H54 (cell line): ENCODE results near the gene CYFIP2.

Experiments used
- DNase-seq: peaks from one replicate; pipeline ENCODE4 v3.0.0; 2011; ENCODE audit warnings: low spot score, mixed read lengths; ENCODE audit not compliant: insufficient read length
- FAIRE-seq: peaks from 3 replicates; lab custom pipeline; 2011; peaks lifted over from hg19 to GRCh38; lab: Jason Lieb, UNC
- POLR2A ChIP-seq: IDR thresholded peaks from 2 replicates; pipeline ENCODE4 v1.6.1; 2011; ENCODE audit warnings: low read depth, mild to moderate bottlenecking, low read length

The CYFIP2 gene

DNA sequence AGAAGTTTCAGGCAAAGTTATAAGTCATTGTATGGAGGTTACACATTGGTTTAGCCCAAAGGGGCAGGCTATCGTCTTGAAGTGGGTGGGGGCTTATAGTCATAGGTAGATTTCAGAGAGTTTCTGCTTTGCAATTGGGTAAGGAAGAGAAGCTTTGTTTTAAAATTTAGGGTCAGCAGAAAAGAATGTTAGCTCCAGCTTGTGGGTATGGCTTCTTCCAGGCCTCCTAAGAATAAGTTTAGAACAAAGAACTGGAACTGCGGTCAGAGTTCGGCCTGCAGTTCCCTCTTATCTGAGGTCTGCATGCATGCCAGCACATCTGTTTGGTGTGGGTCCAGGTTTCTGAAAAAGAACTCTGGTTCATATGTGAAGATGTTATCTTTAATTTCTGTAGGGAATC lies 96.1 kb downstream of the CYFIP2 start:
- no peak for TF ChIP-seq POLR2A
- FAIRE-seq: no peak

DNA sequence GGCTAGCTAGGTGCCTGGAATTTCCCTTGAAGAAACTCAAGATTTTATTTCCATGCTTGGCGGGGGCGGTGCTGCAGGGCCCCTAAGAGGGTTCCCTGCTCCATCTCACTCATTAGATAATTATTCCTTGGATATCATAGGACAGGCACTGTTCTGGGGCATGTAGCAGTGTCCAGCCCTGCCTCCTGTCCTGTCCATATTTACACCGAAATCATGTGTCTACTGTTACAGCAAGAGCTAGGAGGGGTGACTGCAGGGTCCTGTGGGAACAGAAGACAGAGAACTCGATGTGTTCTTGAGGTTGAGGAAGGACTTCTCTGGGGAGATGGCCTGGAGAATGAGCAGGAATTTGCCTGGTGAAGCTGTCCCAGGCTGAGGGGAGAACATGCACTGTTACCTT lies 96.6 kb downstream of the CYFIP2 start:
- no peak for DNase-seq
- TF ChIP-seq POLR2A: no peak
- no peak for FAIRE-seq

More for the DNA sequence above, 96.1 kb downstream of the CYFIP2 start:
- DNase-seq: no peak

DNA sequence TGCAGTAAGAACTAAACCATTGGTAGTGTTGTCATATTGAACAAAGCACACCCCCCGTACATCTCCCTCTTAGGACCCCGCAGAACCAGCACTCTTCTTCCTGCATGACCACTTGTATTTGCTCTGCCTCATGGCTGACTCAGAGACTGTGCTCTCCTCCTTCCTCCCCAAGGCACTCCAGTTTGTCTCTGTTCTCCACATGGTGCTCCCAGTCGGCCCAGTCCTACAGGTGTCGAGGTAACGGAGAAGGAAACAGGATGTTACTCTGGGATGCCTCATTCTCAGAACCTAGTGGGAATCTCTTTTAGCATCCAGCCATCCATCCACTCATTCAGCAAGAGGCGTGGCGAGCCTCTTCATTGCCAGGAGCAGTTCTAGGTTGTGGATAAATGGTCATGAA lies 97.1 kb downstream of the CYFIP2 start:
- FAIRE-seq: no peak
- no peak for TF ChIP-seq POLR2A
- DNase-seq: no peak

DNA sequence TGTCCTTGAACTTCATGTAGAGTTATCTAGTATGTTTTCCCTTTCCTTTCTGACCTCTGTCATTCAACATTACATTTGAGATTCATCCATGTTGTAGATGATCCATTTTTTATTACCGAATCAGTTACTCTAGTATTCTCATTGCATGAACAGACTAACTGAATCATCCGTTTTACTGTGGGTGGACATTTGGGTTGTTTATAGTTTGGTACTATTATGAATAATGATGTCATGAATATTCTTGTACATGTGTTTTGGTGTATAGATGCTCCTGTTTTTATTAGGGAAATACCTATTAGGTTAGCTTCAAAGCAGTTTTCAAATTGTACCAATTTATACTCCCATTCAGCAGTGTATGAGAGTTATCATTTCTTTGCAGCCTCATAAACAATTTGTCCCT lies 99.8 kb downstream of the CYFIP2 start:
- FAIRE-seq: no peak
- no peak for DNase-seq
- no peak for TF ChIP-seq POLR2A

DNA sequence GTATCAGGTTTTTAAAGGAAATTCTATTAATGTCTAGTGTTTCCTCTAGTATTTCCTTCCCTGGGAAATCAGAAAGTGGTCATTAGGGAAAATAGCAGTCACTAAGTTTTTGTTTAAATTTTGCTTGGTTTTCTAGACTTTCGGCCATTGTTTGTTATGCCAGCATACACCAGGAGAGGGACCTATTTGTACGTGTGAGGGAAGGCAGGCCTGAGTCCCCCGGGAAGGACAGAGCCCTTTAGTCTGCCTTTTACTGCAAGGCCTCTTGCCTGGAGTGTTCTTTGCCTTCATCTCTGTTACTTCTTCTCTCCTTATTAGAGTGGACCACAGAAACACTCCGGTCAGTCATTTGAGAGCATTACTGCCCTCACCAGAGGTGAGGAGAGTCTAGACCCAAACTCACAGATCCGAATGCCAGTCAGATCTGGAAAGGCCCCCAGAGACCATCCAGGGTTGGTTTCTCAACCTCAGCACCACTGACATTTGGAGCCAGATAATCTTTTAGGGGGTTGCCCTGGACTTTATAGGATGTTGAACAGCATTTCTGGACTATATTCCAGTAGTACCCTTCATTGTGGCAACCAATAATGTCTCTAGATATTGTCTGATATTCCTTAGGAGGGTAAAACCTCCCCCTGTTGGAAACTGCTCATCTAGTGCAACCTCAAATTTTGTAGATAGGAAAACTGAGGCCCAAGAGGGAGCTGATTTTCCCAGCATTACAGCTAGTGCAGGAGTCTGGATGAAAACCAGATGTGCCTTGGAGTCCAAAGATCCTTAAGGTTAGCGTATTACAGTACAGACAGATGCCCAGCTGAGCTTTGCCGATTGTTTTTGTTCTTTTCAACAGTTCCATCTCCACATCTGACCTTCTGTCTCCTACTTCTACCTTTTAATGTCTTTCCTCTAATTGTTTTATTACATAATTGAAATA lies 101.1 kb downstream of the CYFIP2 start:
- TF ChIP-seq POLR2A: no peak
- DNase-seq (peak; percentile 39), FAIRE-seq (peak; percentile 69)

DNA sequence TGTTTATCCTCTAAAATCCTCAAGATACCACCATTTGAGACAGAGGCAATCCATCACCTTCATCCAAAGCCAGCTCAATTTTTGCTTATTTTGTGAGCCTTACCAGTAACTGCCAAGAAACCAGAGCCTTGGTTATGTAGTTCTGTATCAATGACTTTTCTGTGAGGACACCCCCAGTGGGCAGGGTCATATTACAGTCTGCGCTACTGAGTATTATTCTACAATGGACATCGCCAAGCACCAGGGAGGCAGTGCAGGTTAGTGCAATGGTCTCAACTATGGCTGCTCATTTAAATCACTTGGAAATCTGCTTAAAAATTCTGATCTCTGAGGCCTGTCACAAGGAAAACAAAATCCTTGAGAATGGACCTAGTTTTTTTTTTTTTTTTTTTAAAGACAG lies 103.6 kb downstream of the CYFIP2 start:
- FAIRE-seq: no peak
- TF ChIP-seq POLR2A: no peak
- DNase-seq: no peak

DNA sequence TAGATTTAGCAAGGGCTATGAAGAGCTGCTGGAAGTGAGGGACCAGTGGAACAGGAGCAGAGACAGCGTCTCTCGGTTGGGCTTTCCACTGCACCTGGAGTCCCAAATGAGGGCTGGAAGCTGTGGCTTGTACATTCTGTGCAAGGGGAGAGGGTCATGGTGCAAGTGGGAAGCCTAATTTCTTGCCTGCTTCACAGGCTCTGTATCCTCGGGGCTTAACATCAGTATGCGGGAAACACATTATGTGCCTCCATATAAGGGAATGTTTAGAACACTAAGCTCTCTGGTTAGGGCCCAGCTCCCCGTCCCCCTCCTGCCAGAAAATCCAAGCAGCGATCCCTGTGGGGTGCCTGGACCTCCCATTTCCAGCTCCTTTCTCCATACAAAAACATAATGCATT lies 105.0 kb downstream of the CYFIP2 start:
- DNase-seq: no peak
- no peak for FAIRE-seq
- no peak for TF ChIP-seq POLR2A

DNA sequence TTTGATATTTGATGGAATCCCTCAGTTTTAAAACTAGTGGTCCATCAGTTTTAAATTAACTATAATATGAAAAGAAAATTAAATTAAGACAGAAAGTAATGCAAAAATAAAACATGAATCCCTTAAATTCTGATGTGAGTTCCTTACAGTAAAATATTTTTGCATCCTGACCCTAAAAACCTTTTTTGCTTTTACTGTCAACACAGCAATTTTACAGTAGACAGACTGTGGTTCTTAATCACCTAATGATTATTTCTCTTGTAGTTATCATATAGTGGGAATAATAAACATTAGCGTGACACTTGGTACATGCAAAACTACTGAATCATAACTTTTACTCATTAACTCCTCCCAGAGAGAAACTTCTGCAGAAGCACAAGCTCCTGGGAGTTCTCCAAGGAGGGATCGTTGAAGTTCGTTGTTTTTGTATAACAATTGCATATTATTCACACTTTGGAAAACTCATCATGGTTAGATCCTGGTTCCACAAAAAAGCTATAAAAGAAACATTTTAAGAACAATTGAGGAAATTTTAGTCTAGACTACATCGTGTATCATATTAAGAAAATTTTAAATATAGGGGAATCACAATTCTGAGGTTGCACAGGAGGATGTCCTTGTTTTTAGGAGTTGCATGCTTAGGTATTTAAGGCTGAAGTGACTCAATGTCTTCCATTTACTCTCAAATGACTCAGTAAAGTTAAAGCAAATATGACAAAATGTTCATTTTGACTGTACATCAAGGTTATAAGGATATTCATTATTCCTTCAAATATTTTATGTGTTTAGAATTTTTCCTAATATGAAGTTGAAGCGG lies 105.9 kb downstream of the CYFIP2 start:
- FAIRE-seq (no peak), DNase-seq (no peak)
- no peak for TF ChIP-seq POLR2A

DNA sequence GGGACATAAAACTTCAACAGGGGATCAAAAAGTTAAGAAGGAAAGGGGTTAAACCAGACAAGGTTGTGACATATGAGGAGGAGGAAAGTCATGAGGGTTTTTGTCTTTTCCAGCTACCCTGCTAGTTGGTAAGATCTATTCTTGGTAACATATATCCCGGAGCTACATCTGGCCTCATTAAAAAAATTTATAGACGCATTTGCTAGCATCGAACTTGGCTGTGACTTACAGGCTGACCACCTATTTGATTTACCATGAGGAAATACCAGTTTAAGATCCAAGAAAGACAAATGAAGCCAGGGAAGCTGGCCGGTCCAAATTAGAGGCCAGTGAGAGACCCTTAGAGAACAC lies 106.5 kb downstream of the CYFIP2 start:
- TF ChIP-seq POLR2A: no peak
- DNase-seq: no peak
- no peak for FAIRE-seq

DNA sequence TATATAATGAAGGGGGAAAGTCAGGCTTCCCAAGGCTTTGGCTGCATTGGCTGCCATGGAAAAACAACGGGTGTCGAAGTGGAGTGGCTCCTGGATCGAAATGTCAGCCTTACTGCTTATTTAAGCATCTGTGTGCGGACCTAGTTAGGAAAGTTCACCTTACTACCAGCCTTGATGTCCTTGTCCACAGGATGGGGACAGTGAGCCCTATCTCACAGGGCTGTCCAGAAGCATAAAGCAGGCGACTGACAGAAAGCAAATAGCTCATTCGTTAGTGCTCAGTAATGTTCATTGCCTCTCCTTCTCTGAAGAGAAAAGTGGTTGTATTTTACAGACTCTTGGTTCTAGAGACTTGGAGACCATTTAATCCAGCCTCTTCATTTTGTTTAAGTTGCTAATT lies 112.6 kb downstream of the CYFIP2 start:
- DNase-seq (no peak), FAIRE-seq (no peak)
- TF ChIP-seq POLR2A: no peak

DNA sequence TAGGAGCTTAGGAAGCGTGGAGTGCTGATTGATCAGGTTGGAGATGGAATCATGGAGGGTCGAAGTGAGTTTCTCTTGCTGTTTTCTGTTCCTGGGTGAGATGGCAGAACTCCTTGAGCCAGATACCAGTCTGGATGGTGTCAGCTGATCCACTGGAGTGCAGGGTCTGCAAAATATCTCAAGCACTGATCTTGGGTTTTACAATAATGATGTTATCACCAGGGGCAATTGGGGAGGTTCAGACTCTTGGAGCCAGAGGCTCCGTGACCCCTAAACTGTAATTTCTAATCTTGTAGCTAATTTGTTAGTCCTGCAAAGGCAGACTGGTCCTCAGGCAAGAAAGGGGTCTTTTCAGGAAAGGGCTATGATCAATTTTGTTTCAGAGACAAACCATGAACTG lies 114.1 kb downstream of the CYFIP2 start:
- no peak for TF ChIP-seq POLR2A
- FAIRE-seq (no peak), DNase-seq (no peak)

DNA sequence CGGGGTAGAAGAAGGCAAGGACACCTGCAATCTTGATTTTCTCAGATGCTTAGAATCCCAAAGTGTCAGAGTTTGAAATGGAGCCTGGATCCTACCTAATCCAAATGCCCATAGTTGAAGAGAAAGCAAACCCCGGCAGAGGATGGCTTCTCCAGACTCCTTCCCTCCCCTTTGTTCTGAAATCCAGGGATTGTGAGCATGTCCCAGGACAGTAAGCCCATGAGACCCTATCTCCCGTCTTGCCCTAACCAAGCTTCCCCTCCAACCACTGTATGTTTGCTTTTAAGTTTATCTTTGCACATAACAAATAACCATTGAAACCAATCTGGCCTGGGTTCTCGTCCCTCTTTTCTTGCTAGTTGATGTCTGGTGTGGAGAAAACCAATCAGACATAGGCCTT lies 115.8 kb downstream of the CYFIP2 start:
- no peak for DNase-seq
- FAIRE-seq: no peak
- TF ChIP-seq POLR2A: no peak

DNA sequence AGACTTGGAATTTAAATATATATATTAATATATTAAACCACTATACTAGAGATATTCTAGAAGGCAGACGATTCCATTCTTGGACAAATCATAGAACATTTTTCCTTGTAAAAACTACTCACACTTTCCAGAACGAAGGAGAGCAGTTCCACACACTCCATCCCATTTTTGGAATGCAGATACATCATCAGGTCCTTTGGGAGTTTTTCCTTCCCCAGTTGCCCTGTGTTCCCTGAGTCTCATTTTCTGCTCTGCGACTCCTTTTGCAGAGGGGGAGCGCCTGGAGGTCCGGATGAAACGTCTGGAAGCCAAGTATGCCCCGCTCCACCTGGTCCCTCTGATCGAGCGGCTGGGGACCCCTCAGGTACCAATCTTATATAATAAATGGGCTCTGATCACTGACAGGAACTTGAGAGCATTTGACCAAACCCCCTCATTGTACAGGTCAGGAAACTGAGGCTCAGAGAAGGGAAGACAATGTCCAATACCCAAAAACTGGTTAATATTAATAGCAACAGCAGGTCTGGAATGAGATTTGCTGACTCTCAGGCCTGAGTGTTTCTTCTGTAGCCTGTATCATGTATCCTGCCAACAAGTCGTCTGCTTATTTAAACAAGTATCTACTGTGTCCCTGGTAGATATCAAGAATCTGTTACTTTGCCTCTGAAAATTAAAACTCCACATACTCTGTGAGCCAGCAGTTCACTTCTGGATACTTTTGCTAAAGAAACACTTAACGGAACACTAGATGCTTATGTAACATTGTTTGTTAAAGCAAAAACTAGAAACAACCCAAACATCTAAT lies 117.3 kb downstream of the CYFIP2 start:
- TF ChIP-seq POLR2A: no peak
- FAIRE-seq (no peak), DNase-seq (no peak)
